ENCODE measurements around the gene VEZT. TPM values are rescaled to one million over a fixed set of nuclear protein-coding genes. Genes with fewer than 3 reads are reported as not detected.

VEZT gene
- polyA plus RNA-seq, 3 donors = 14.6 to 20.6 (median 16.7) TPM

GRCh38 chr12:95258803-95259202, 41.2 kb downstream of the VEZT start:
- H3K4me2 ChIP-seq (replicated peaks; ENCODE audit: extremely low read depth, low read length, poor library complexity, severe bottlenecking) = no peak overlapping the region
- no peaks in the 10 kb centered on the region for H3K79me2 ChIP-seq (ENCODE audit: insufficient read depth, low read length)

GRCh38 chr12:95259368-95259767, 41.8 kb downstream of the VEZT start:
- Histone ChIP-seq H3K79me2 (ENCODE audit: insufficient read depth, low read length) (no peaks in the 10 kb centered on the region), H3K27ac (ENCODE audit: low read depth in 1 of 2, low read length in 2 of 2) (no peak overlapping the region), H3K9me3 (replicated peaks in 1 of 2; ENCODE audit: control insufficient read depth in 1 of 2, insufficient read depth in 1 of 2, low read length in 2 of 2) (no peaks in the 10 kb centered on the region), H3K9ac (ENCODE audit: insufficient read depth, low read length, poor library complexity, severe bottlenecking) (no peak overlapping the region), H3K4me1 (ENCODE audit: control insufficient read depth in 1 of 2, insufficient read depth in 2 of 2, low read length in 2 of 2) (no peaks in the 10 kb centered on the region), H3K36me3 (replicated peaks in 1 of 2; ENCODE audit: control insufficient read depth in 1 of 2, insufficient read depth in 2 of 2, low read length in 2 of 2) (peaks cover 60 to 77% of the 10 kb centered on the region in 2 donors), H3K4me3 (replicated peaks in 1 of 3; ENCODE audit: low read depth in 2 of 3, low read length in 3 of 3) (no peak overlapping the region), H3K4me2 (replicated peaks; ENCODE audit: extremely low read depth, low read length, poor library complexity, severe bottlenecking) (no peak overlapping the region), H2AFZ (ENCODE audit: insufficient read depth, low read depth, low read length, poor library complexity, severe bottlenecking) (no peak overlapping the region), H3K27me3 (ENCODE audit: control insufficient read depth in 2 of 2, insufficient read depth in 2 of 2, low read length in 2 of 2) (no peaks in the 10 kb centered on the region), H4K20me1 (ENCODE audit: insufficient read depth, low read length) (no peaks in the 10 kb centered on the region)
- intact Hi-C loops (cut with micrococcal nuclease) = no loop called here
- WGBS (ENCODE audit: insufficient coverage) = 80% methylated on average over 1 of the region's 1 CpG
- H3K4me1 Mint-ChIP-seq = no peaks in the 10 kb centered on the region
- no peak for TF ChIP-seq CTCF (IDR thresholded peaks at IDR 0.05)
- H3K36me3 Mint-ChIP-seq = peaks cover 58 to 61% of the 10 kb centered on the region in 2 donors
- no peak overlapping the region for H3K27ac Mint-ChIP-seq
- H3K27me3 Mint-ChIP-seq (ENCODE audit: low read depth in 3 of 3) = no peaks in the 10 kb centered on the region
- no peaks in the 10 kb centered on the region for H3K9me3 Mint-ChIP-seq
- DNase-seq = no peak
- H3K4me3 Mint-ChIP-seq = no peak overlapping the region

More at GRCh38 chr12:95258803-95259202, 41.2 kb downstream of the VEZT start:
- no peak overlapping the region for H2AFZ ChIP-seq (ENCODE audit: insufficient read depth, low read depth, low read length, poor library complexity, severe bottlenecking)
- H4K20me1 ChIP-seq (ENCODE audit: insufficient read depth, low read length) = no peaks in the 10 kb centered on the region
- no peak for TF ChIP-seq CTCF (IDR thresholded peaks at IDR 0.05)
- H3K9me3 ChIP-seq (replicated peaks in 1 of 2; ENCODE audit: control insufficient read depth in 1 of 2, insufficient read depth in 1 of 2, low read length in 2 of 2) = no peaks in the 10 kb centered on the region
- H3K4me3 ChIP-seq (replicated peaks in 1 of 3; ENCODE audit: low read depth in 2 of 3, low read length in 3 of 3) = no peak overlapping the region
- intact Hi-C loops (cut with micrococcal nuclease) = no loop called here
- no peaks in the 10 kb centered on the region for H3K9me3 Mint-ChIP-seq
- no peak for DNase-seq
- H3K27me3 Mint-ChIP-seq (ENCODE audit: low read depth in 3 of 3) = no peaks in the 10 kb centered on the region
- no peak overlapping the region for H3K27ac Mint-ChIP-seq
- no peak overlapping the region for H3K9ac ChIP-seq (ENCODE audit: insufficient read depth, low read length, poor library complexity, severe bottlenecking)
- H3K36me3 ChIP-seq (replicated peaks in 1 of 2; ENCODE audit: control insufficient read depth in 1 of 2, insufficient read depth in 2 of 2, low read length in 2 of 2) = peaks cover 57 to 77% of the 10 kb centered on the region in 2 donors
- H3K36me3 Mint-ChIP-seq = peaks cover 57 to 60% of the 10 kb centered on the region in 2 donors
- no peaks in the 10 kb centered on the region for H3K27me3 ChIP-seq (ENCODE audit: control insufficient read depth in 2 of 2, insufficient read depth in 2 of 2, low read length in 2 of 2)
- H3K4me1 ChIP-seq (ENCODE audit: control insufficient read depth in 1 of 2, insufficient read depth in 2 of 2, low read length in 2 of 2) = no peaks in the 10 kb centered on the region
- no CpG with 5 or more reads among the region's 2 CpGs for WGBS (ENCODE audit: insufficient coverage)
- H3K4me1 Mint-ChIP-seq = no peaks in the 10 kb centered on the region
- no peak overlapping the region for H3K4me3 Mint-ChIP-seq
- no peak overlapping the region for H3K27ac ChIP-seq (ENCODE audit: low read depth in 1 of 2, low read length in 2 of 2)

Data from CD14-positive monocyte (primary cell).